HL-60 (cell line): ENCODE measurements around the gene FLNC.

Source experiments
- DNase-seq, 2 experiments: peaks; one replicate each; pipeline ENCODE4 v3.0.0-alpha.2; 2010 to 2020; ENCODE audit warnings: low read depth in 1 of 2, low spot score in 1 of 2
- H3K27ac ChIP-seq: fragments of 250-450 bp; sonication (Bioruptor Pico); replicated peaks from 2 replicates; pipeline ENCODE4 v1.5.1; 2020; ENCODE audit warnings: mild to moderate bottlenecking, moderate library complexity
- H3K27me3 ChIP-seq: fragments of 250-450 bp; sonication (Bioruptor Pico); 2 replicates; pipeline ENCODE4 v1.5.1; 2021; ENCODE audit warnings: mild to moderate bottlenecking, moderate library complexity; ENCODE audit not compliant: insufficient read depth, poor library complexity, severe bottlenecking
- H3K4me3 ChIP-seq: replicated peaks from 2 replicates; pipeline ENCODE4 v1.5.1; 2011; ENCODE audit warnings: mild to moderate bottlenecking, control low read depth, low read length; ENCODE audit not compliant: insufficient read depth
- GABPA ChIP-seq: IDR thresholded peaks from 2 replicates; pipeline ENCODE4 v1.6.1; 2012; ENCODE audit warnings: low read depth
- POLR2AphosphoS5 ChIP-seq: IDR thresholded peaks from 2 replicates; pipeline ENCODE4 v1.6.1; 2012; ENCODE audit warnings: low read depth
- SPI1 ChIP-seq: IDR thresholded peaks from 2 replicates; pipeline ENCODE4 v1.6.1; 2012; ENCODE audit warnings: low read depth, mild to moderate bottlenecking, borderline replicate concordance
- TF ChIP-seq, protein P1 (sequence below): IDR thresholded peaks from 2 replicates; pipeline ENCODE4 v1.6.1; 2012; ENCODE audit warnings: low read depth; ENCODE audit not compliant: insufficient replicate concordance
- TF ChIP-seq, protein P2 (sequence below): IDR thresholded peaks from one replicate; pipeline ENCODE4 v1.5.1; 2011; ENCODE audit warnings: low read length, control low read depth, inconsistent platforms; ENCODE audit not compliant: insufficient read depth

Gene FLNC

DNA sequence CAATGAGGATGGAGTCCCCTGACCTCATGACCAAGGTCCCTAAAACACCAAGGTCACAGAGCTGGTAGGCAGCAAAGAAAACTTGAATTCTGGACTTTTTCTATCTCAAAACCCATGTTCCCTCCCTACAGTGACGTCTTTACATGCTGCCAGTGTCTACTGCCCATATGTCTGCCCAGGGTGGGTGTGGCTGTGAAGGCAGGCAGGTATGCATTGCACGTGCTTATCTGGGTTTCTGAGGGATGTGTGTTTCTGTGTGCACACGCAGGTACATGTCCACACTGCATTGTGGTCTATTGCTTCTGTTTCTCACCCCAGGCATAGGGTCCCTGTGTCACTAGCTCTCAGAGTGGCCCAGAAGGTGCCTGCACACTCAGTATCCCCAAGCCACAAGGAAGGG is 45.9 kb downstream of the FLNC start:
- DNase-seq = no peak
- TF ChIP-seq, protein P1, sequence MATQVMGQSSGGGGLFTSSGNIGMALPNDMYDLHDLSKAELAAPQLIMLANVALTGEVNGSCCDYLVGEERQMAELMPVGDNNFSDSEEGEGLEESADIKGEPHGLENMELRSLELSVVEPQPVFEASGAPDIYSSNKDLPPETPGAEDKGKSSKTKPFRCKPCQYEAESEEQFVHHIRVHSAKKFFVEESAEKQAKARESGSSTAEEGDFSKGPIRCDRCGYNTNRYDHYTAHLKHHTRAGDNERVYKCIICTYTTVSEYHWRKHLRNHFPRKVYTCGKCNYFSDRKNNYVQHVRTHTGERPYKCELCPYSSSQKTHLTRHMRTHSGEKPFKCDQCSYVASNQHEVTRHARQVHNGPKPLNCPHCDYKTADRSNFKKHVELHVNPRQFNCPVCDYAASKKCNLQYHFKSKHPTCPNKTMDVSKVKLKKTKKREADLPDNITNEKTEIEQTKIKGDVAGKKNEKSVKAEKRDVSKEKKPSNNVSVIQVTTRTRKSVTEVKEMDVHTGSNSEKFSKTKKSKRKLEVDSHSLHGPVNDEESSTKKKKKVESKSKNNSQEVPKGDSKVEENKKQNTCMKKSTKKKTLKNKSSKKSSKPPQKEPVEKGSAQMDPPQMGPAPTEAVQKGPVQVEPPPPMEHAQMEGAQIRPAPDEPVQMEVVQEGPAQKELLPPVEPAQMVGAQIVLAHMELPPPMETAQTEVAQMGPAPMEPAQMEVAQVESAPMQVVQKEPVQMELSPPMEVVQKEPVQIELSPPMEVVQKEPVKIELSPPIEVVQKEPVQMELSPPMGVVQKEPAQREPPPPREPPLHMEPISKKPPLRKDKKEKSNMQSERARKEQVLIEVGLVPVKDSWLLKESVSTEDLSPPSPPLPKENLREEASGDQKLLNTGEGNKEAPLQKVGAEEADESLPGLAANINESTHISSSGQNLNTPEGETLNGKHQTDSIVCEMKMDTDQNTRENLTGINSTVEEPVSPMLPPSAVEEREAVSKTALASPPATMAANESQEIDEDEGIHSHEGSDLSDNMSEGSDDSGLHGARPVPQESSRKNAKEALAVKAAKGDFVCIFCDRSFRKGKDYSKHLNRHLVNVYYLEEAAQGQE = no peak
- Histone ChIP-seq H3K27ac (no peak overlapping the region), H3K4me3 (no peak overlapping the region), H3K27me3 (no peaks in the 10 kb centered on the region)

DNA sequence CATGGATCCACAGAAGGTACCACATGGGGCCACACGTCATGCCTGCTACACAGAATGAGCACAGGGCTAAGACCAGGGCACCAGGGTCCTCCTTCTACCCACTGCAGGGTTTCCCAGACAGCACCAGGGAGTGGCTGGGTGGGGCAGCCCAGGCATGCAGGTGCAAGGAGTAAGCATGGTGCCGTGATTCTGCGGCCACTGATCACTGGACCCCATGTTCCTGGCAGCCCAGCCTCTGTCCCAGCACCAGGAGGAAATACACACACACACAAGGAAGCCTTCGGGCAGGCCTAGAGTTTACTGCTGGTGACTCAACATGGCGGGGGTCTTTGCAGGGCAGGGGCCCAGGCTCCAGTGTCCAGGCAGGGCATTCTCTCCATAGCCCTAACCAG is 46.4 kb downstream of the FLNC start:
- DNase-seq = no peak
- Histone ChIP-seq H3K4me3 (no peak overlapping the region), H3K27me3 (no peaks in the 10 kb centered on the region), H3K27ac (no peak overlapping the region)
- TF ChIP-seq GABPA (no peak), SPI1 (no peak), POLR2AphosphoS5 (no peak)
- TF ChIP-seq, protein P1 = no peak
- TF ChIP-seq, protein P2, sequence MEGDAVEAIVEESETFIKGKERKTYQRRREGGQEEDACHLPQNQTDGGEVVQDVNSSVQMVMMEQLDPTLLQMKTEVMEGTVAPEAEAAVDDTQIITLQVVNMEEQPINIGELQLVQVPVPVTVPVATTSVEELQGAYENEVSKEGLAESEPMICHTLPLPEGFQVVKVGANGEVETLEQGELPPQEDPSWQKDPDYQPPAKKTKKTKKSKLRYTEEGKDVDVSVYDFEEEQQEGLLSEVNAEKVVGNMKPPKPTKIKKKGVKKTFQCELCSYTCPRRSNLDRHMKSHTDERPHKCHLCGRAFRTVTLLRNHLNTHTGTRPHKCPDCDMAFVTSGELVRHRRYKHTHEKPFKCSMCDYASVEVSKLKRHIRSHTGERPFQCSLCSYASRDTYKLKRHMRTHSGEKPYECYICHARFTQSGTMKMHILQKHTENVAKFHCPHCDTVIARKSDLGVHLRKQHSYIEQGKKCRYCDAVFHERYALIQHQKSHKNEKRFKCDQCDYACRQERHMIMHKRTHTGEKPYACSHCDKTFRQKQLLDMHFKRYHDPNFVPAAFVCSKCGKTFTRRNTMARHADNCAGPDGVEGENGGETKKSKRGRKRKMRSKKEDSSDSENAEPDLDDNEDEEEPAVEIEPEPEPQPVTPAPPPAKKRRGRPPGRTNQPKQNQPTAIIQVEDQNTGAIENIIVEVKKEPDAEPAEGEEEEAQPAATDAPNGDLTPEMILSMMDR = no peak

DNA sequence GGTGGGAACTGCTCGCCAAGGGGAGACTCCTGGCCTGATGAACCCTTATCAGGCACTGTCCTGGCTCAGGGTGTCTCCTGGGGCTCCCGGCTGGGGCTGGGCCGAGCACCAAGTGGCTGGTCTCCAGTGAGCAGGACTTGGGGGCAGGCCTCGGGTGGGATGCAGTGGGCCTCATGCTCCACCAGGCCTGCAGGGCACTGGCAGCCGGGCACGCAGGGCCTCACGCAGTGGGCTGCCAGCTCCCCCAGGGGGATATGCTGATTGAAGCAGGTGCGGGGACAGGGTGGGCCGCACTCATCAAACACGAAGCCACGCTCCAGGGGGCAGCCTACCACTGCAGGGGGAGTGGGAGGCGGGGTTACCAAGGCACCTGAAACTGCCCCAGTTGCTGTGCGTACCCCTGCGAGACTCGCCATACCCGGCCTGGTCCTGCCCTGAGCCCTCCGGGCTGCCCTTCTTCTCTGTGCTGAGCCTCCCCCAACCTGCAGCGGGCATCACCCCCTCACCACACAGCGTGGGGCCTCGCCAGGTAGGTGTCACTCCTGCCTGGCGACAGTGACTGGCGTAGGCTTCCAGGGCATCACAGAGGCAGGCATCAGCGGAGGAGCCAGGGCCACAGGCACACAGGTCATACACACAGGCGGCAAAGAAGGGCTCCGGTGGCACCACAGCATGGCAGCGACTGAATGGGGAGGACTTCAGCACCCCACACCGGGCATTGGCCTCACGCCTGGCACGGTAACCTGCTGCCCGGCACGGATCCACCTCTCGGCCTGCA is 47.0 kb downstream of the FLNC start:
- DNase-seq = no peak

DNA sequence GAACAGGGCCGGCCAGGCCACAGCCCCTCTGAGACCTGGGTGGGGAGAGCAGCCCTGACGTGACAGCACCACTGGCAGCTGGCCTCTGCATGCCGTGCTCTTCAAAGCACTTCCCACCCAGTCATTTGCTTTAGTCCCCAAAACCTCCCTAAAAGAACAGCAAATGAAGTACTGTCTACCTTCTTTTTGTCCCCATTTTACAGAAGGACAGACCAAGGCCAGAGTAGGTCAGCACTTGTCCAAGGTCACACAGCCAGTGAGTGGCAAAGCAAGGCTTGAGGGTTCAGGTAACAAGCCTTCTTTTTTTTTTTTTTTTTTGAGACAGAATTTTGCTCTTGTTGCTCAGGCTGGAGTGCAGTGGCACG is 47.5 kb downstream of the FLNC start:
- Histone ChIP-seq H3K27me3 (no peaks in the 10 kb centered on the region), H3K27ac (no peak overlapping the region), H3K4me3 (no peak overlapping the region)
- DNase-seq = no peak
- TF ChIP-seq, protein P1 = no peak
- TF ChIP-seq GABPA = no peak
- TF ChIP-seq SPI1 = no peak
- TF ChIP-seq POLR2AphosphoS5 = no peak
- TF ChIP-seq, protein P2 = no peak

More for the DNA sequence above, 47.0 kb downstream of the FLNC start:
- no peak overlapping the region for H3K4me3 ChIP-seq
- H3K27me3 ChIP-seq = no peaks in the 10 kb centered on the region
- no peak overlapping the region for H3K27ac ChIP-seq
- no peak for TF ChIP-seq SPI1
